Stimulated activated CD4-positive, alpha-beta T cell treated with anti-CD3 and anti-CD28 coated beads, Interleukin-15, amount 100 ng/mL, for 1 hour (primary cell): Measurements from ENCODE around the gene NUP214.
A peak's percentile ranks its signal among the peaks of the same experiment; 100 is the strongest.
"Not testable (repeated sequence)": the region's sequence is repeated elsewhere in the genome, so short reads cannot be mapped to it uniquely, and the experiment has no call there.

Experiments used
- DNase-seq, 2 donors: peaks; one replicate each; pipeline ENCODE4 v3.0.0-alpha.2; 2020; ENCODE audit warnings: low read depth in 1 of 2, low spot score in 1 of 2

Gene NUP214

DNA sequence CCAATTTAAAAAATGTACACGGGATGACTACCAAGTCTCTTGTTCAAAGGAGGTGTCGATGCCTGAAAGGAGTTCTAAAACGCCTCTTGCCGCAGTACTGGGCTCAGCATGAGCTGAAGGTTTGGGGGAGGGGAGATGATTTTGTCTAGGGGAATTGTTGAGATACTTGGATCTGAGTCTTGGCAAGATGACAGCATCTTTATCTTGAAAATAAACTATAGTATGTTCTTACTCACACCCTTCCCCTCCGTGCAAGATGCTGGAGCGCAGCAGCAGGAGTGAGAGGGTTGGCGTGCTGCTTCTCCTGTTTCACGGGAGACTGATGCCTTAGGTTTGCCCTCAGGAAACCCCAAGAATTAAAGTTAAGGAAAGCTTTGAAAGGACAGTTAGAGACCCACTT lies 103.6 kb downstream of the NUP214 start:
- DNase-seq = no peak

- no peak for DNase-seq
Measured at GRCh38 chr9:131233556-131233955, 108.2 kb downstream of the NUP214 start.

GRCh38 chr9:131233995-131234394 lies 108.6 kb downstream of the NUP214 start:
- DNase-seq = no peak

- DNase-seq = no peak
Measured at GRCh38 chr9:131234799-131235479, 109.6 kb downstream of the NUP214 start.

DNA sequence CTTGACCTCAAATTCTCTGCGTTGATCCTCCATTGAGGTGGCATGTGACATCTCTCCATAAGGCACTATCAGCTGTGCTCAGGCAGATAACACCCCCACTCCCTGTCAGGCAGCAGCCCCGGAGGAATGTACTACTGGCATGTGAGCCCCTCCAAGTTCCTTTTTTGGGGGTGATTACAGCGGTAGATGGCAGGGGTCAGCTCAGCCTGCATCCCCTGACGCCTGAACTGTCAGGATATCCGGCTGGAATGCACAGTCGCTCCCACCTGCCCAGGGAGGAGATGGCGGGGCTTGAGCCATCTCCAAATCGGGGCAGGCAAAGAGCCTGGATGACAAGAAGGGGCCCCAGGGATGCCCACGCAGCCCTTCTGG lies 110.1 kb downstream of the NUP214 start:
- no peak for DNase-seq

DNA sequence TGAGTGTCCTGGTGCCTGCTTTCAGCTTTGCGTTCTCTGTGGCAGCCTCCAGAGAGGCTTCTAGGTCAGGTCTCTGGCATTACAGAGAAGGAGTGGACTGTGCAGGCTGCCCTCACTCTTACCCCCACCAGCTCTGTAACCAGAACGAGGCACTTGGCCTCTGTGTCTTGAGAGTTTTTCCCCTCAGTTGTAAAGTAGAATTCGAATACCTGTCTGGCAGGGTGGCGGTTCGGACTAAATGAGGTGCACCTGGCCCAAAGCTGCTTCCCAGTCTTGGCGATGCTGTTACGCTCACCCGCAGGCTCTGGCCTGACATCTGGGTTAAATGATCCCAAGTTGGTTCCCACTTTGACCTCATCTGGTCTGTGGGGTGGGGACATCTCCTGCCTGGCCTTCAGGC lies 110.8 kb downstream of the NUP214 start:
- no peak for DNase-seq

- no peak for DNase-seq
Measured at GRCh38 chr9:131236761-131237160, 111.4 kb downstream of the NUP214 start.

- DNase-seq = no peak
Measured at GRCh38 chr9:131237291-131237690, 111.9 kb downstream of the NUP214 start.

- DNase-seq = peak; percentile 64 to 68
Measured at GRCh38 chr9:131237931-131238401, 112.6 kb downstream of the NUP214 start.

DNA sequence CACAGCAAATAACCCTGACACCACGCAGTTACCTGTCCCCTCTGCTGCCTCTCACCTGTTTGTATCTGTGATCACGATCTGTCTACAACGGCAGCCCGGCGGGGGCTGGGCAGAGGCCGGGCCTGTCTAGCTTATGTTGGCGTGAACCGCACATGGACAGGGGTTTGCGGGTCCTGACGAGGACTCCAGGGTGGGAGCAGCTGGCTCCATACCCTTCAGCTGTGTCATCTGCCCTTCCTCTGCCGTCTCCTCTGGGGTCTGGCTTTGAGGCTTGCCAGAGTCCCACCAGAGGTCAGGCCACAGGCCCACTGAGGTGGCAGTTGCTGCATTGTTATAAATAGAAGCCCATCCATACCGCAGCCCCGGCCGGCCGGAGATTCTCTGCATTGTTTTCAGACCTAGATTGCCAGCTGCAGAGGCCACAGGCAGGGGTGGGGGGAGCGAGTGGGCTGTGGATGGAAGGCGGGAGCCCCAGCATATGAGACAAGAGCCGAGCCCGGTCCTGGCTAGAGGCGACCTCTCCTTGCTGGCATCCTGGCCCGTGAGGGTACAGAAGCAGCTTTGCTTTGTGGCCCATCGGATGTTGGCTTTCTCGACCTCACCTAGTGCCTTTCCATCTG lies 113.1 kb downstream of the NUP214 start:
- DNase-seq = no peak

DNA sequence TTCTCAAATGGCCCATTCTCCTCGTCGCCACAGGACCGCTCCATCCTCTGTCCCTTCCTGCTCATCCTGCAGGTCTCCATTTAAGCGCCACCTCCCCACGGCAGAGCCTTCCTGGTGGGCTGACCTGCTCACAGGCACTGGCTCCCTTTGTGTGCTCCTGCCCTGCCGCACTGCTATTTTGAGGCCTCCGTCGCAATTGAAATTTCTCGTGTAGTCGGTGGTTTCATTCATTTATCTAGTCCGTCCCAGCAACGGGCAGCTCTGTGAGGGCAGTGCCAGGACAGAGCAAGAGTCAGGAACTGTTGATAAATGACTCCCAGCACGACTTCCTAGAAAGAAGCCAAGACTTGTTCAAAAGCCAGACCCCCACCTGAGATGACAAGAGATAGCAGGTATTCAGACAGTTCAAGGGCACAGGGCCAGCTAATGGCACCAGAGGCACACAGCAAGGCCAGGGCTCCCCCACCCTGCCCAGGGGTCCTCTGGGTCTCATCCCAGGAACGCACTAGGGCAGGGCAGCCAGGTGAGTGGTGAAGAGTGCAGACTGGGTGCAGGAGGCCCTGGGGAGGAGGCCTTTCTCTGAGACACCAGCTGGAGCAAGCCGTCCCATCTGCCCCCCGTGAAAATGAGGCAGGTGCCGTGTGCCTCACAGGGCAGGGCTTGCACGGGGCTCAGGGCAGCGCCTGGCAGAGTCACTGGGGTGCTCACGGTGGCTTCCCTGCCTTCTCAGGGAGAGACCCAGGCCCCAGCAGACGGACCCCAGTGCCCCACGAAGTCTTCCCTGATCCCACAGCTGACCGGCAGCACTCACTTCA lies 114.0 kb downstream of the NUP214 start:
- DNase-seq = no peak

- DNase-seq = no peak
Measured at GRCh38 chr9:131240047-131240921, 114.9 kb downstream of the NUP214 start.

DNA sequence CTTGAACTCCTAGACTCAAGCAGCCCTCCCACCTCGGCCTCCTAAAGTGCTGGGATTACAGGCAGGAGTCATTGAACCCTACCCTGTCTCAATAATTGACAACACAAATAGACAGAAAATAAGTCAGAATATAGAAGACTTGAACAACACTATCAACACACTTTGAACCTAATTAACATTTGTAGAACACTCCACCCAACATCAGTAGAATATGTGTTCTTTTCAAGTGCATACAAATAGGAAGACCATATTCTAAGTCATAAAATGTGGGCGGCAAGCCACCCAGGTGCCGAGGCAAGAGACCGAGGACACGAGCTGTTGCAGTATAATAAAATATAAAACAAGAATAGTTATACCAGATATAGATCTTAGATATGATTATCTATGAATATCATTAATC lies 118.9 kb downstream of the NUP214 start:
- DNase-seq = not testable (repeated sequence)

DNA sequence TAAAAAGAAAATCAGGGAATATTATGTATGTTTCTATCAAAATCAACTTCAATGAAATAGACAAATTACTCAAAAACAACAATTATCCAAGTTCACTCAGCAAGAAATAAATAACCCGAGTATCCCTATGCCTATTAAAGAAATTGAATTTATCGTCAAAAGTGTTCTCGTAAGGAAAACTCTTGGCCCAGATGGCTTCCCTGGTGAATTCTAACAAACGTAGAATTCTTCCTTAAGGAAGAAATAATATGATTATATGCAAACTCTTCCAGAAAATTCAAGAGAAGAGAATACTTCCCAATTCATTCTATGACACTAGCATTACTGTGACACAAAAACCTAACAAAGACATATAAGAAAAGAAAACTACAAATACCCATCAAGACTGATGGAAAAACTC lies 121.2 kb downstream of the NUP214 start:
- no peak for DNase-seq

DNA sequence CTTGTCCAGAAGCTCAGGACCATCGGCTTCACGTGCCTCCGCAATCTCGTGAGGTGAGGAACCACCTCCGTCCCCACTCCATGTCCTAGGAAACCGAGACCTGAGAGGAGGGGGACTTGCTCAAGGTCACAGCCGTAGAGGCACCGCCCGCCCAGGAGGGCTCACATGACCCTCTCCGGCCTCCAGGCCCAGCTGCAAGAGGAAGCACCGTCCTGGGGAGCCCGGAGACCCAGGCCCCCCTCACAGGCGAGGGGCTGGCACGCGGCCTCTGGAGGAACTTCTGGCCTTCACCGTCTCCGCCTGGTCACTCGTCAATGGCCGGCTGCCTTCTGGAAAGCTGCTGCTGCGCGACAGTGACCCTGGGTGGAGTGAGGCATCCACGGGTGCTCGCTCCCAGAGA lies 126.7 kb downstream of the NUP214 start:
- no peak for DNase-seq

DNA sequence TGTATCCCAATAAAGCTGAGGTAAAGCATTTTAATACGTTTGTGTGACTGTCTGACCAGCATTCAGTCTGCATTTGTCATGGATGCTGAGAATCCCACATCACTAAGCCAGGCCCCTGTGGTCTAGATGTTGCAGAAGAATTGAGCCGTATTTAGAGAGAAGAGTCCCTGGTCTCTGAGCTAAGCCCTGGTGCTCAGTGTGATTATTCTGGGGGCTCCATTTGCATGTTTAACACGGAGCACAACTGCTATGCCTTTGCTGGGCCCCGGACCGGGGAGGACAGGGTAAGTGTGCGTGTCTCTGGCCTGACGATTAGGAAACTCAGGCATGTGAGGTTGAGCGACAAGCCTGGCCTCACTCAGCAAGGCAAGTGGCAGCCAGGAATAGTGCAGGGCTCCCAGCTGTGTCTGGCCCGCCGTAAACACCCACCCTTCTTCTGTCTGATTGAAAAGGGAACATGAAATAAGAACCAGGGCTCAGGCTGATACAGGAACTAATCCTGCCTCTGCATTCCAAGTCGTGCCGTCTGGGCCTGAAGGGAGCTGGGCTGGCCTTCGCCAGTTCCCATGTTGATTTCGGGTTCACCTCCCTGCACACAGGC lies 128.6 kb downstream of the NUP214 start:
- no peak for DNase-seq

DNA sequence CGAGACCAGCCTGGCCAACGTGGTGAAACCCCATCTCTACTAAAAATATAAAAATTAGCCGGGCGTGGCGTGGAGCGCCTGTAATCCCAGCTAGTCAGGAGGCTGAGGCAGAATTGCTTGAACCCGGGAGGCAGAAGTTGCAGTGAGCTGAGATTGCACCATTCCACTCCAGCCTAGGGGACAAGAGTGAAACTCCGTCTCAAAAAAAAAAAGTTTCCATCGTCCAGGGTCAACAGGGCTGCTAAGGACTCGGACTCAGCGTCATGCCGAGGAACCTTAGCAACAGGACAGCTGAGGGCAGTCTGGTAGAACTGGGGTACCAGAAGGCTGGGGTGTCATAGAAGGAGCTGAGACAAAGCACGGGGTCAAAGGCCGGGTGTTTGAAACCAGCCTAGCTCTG lies 129.2 kb downstream of the NUP214 start:
- no peak for DNase-seq

GRCh38 chr9:131255676-131256197 lies 130.4 kb downstream of the NUP214 start:
- DNase-seq = no peak

- DNase-seq = no peak
Measured at GRCh38 chr9:131257266-131258025, 132.1 kb downstream of the NUP214 start.

DNA sequence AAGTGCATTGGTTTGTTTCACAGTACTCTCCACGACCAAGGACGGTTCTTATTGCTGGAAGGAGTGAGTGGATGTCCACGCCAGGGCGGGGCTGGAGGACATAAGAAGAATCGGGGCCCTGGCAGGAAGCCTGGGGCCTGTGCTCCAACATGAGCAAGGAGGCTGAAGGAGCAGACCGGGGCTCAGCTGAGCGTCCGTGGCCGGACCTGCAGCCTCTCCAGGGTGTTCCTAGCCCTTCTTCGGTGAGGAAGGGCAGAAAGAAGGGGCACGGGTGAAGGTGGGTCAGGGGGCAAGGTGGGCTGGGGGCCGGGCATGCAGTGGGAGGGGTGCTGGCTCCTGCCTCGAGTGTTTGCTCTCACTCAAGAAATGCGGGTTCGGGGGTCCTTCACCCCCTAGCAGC lies 132.8 kb downstream of the NUP214 start:
- DNase-seq = no peak
